ENCODE measurements around the gene APP.

- TF ChIP-seq YY1 (IDR thresholded peaks at IDR 0.05; ENCODE audit: low read depth): no peak
- no peak for TF ChIP-seq EP300 (IDR thresholded peaks at IDR 0.05; ENCODE audit: borderline replicate concordance)
- no peak for TF ChIP-seq EGR1 (IDR thresholded peaks at IDR 0.05)
- no peak for TF ChIP-seq TAF1 (IDR thresholded peaks at IDR 0.05; ENCODE audit: low read depth)
- TF ChIP-seq CEBPB (IDR thresholded peaks at IDR 0.05): no peak
- TF ChIP-seq USF1 (IDR thresholded peaks at IDR 0.05): no peak
- TF ChIP-seq RAD21 (IDR thresholded peaks at IDR 0.05; ENCODE audit: low read depth): no peak
- no peak for TF ChIP-seq CREB1 (IDR thresholded peaks at IDR 0.05; ENCODE audit: low read depth)
- no peak for TF ChIP-seq MAX (IDR thresholded peaks at IDR 0.05)
- TF ChIP-seq TEAD4 (IDR thresholded peaks at IDR 0.05): no peak
- TF ChIP-seq TCF12 (IDR thresholded peaks at IDR 0.05; ENCODE audit: low read depth): no peak
- TF ChIP-seq ZBTB7A (IDR thresholded peaks at IDR 0.05; ENCODE audit: low read depth): no peak
- TF ChIP-seq FOXM1 (IDR thresholded peaks at IDR 0.05; ENCODE audit: borderline replicate concordance, low read depth): no peak
- TF ChIP-seq NFIC (IDR thresholded peaks at IDR 0.05): no peak
Observed at GRCh38 chr21:26112127-26112742, 58.3 kb downstream of the APP start.

Measured in Ishikawa (cell line).